IPS-NIHi11 (cell line): ENCODE data around the gene PTGS2.
A peak's percentile ranks its signal among the peaks of the same experiment; 100 is the strongest.

Experiments used
- DNase-seq: peaks from one replicate; pipeline ENCODE4 v3.0.0; 2012; ENCODE audit warnings: mixed read lengths, low spot score

PTGS2 gene

DNA sequence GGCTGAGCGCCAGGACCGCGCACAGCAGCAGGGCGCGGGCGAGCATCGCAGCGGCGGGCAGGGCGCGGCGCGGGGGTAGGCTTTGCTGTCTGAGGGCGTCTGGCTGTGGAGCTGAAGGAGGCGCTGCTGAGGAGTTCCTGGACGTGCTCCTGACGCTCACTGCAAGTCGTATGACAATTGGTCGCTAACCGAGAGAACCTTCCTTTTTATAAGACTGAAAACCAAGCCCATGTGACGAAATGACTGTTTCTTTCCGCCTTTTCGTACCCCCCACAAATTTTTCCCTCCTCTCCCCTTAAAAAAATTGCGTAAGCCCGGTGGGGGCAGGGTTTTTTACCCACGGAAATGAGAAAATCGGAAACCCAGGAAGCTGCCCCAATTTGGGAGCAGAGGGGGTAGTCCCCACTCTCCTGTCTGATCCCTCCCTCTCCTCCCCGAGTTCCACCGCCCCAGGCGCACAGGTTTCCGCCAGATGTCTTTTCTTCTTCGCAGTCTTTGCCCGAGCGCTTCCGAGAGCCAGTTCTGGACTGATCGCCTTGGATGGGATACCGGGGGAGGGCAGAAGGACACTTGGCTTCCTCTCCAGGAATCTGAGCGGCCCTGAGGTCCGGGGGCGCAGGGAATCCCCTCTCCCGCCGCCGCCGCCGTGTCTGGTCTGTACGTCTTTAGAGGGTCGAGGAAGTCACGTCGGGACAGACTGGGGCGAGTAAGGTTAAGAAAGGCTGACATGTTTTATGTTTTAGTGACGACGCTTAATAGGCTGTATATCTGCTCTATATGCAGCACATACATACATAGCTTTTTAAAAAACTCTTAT lies at the start of gene PTGS2:
PTGS2 (minus strand) TSS at position 179 of the 817 bp plus-strand sequence; CDS start at position 46, 133 bp downstream.
- DNase-seq = peak; percentile 85

DNA sequence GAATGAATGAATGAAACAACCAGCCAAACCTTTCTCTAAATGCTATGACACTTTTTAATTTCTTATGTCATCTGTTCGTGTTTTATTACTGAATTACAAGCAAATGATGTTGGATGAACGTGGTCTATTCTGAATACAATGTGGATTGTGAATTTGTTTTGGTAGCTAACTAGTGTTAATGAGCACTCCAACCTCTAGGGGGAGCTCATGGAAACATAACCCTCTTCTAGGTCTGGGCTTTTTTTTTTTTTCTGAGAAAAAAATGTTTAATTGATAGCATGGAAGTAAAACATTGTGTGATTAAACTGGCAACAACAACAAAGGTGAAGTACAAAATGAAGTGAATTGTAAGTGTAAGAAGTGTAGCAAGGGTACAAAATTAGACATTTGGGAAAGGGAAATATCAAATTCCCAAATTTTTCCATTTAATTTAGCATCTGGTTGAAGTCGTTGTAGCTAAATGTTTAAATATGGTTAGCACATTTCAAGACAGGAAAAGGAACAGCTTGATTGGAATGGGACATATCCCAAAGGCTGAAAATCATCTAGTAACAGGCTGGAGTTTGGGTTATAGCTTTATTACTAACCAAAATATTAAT lies 42.6 kb upstream of the PTGS2 start:
- DNase-seq = peak; percentile 72

GRCh38 chr1:186717286-186717685 lies 37.1 kb upstream of the PTGS2 start:
- DNase-seq = no peak

DNA sequence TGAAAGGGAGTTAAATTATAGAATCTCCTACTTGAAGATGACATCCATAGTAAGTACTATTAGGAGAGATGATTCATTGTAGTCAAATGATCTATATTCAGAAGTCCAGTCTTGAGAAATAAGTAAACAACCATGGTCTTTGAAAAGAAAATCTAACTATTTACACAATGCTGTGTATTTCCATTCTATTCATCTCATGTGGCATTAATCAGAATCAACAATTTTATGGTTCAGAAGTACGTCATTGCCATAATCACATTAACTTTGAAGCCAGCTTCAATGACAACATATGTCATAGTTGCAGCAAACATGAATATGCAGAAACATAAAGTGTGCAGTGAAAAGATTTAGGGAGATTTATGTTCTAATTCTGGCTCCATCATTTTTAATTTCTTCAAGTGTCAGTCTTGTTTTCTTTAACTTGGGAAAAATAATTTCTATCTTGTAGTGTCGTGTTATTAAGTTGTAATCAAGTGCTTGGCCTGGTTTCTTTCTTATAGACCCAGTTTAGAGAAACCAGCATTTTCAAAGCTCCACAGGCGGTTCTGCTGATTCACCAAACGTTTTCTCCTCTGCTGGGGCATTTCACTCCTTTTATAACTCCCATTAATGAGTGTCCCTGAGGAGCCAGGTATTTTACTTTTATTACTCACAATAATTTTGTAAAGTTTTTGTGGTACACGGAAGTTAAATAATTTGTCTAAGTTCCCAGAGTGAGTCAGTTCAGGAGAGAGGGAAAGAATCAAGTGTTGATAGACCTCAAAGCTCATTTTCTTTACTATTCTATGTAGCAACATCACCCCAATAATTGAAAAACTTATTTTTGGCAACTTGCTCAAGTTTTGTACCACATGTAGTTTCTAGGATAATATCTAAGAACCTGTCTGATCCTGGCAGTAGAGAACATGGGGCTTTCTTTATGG lies 35.9 kb upstream of the PTGS2 start:
- DNase-seq = no peak

- no peak for DNase-seq
These were observed 30.5 kb upstream of the PTGS2 start for GRCh38 chr1:186710696-186711095.

DNA sequence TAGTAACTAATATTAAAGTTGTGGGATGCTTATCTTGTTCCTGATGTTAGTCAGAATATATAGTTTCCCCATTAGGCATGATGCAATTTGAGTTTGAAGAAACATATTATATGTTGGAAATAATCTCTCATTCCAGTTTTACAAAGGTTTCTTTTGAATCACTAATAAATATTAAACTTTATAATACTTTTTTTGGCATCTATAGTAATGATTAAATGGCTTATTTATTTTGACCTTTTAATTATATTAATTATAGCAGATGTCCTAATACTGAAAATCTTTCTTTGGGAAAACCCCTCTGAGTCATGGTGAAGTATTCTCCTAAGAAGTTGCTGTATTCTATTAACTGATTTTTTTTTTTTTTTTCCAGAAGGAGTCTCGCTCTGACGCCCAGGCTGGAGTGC lies 28.5 kb upstream of the PTGS2 start:
- DNase-seq = no peak

GRCh38 chr1:186703209-186703766 lies 23.1 kb upstream of the PTGS2 start:
- no peak for DNase-seq

- no peak for DNase-seq
These were observed 20.5 kb upstream of the PTGS2 start for GRCh38 chr1:186700722-186701121.

- DNase-seq = no peak
These were observed 19.3 kb upstream of the PTGS2 start for GRCh38 chr1:186699519-186699918.

DNA sequence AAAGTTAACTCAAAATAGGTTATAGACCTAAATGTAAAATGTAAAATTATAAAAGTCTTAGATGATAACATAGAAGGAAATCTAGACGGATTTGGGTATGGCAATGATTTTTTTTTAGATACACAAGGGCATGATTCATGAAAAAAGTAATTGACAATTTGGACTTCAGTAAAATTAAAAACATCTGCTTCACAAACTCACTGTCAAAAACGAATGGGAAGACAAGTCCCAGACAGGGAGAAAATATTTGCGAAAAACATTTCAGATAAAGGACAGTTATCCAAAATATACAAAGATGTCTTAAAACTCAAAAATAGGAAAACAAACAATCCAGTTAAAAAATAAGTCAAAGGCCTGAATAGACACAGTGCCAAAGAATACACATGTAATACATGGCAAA lies 9.7 kb upstream of the PTGS2 start:
- DNase-seq = no peak

DNA sequence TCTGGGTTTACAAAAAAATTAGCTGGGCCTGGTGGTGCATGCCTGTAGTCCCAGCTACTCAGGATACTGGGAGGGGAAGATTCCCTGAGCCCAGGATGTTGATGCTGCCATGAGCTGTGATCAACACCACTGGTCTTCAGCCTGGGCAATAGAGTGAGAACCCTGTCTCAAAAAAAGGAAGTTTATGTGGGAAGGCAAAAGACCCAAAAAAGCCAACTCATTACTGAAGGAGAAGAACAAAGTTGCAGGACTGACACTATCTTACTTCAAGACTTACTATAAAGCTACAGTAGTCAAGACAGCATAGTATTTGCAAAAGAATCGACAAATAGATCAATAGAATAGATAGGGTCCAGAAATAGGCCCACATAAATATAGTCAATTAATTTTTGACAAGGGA lies 9.2 kb upstream of the PTGS2 start:
- DNase-seq = no peak

GRCh38 chr1:186683652-186684410 lies 3.6 kb upstream of the PTGS2 start:
- no peak for DNase-seq

DNA sequence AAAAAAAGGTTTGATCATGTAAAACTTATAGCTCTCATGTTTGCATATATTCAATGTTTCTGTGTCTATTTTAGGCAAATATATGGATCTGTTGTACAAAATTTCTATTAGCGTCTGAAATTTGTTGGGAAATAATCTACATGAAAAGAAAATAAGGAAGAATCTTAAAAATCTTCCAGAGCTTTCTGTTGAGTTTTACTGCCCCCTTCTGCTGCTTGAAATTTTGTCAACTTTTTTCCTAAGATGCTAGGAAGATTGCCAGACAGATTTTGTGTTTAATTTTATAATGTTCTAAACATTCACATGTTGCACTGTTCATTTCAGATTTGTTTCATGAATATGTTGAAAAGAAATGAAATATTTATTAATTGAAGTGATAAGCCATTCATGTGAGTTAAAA lies 2.5 kb upstream of the PTGS2 start:
- no peak for DNase-seq

DNA sequence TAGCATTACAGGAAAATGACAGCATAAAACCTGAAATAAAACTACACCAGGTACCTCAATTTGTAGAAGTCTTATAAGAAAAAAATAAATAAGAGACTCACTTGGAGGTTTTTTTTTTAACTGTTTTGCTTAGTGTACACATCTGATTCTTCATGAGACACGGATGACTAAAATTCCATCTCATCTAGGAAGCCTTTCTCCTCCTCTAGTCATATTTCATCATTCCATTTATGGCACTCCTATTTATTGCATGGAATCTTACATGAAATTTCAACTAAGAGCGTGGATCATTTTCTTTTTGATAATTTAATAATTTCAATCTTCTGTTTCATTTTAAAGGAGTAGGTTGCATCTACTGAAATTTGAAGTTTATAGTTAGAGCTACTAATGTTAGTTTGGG lies 1.6 kb upstream of the PTGS2 start:
- DNase-seq = no peak

GRCh38 chr1:186681121-186681520 lies 898 bp upstream of the PTGS2 start:
- DNase-seq = peak; percentile 4

DNA sequence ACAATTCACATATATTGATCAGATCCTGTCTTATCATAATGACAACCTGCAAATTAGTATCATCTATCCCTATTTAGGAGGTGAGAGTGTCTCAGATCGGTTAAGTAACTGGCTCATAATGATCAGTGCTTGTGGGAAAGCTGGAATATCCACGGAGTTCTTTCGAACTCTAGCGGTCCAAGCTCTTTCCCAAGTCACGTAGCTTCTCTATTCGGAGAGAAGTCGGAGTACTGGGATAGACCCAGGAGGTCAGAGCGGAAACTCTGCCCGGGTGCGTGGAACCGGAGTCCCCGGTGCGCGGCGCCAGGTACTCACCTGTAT lies 339 bp downstream of the PTGS2 start:
- DNase-seq = no peak

GRCh38 chr1:186678155-186678554 lies 2.1 kb downstream of the PTGS2 start:
- DNase-seq = no peak

DNA sequence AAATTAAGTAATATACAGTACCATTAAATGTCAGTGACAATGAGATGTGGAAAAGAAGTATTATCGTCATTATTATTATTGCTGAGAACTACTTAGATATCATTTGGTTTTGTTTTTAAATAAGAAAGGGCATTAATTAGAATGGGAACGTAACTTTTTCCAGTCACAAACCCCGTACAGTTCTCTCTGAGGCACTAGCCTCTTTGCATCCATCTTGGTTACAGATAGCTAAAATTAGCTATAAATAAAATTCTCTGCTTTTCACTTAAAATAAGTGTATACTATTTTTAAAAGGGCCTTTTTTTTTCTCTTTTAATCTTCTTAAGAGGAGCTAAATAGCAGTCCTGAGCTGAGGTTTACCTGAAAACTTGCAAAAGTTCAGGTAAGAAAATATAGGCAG lies 7.6 kb downstream of the PTGS2 start:
- no peak for DNase-seq

GRCh38 chr1:186672131-186672530 lies 8.1 kb downstream of the PTGS2 start:
- no peak for DNase-seq

DNA sequence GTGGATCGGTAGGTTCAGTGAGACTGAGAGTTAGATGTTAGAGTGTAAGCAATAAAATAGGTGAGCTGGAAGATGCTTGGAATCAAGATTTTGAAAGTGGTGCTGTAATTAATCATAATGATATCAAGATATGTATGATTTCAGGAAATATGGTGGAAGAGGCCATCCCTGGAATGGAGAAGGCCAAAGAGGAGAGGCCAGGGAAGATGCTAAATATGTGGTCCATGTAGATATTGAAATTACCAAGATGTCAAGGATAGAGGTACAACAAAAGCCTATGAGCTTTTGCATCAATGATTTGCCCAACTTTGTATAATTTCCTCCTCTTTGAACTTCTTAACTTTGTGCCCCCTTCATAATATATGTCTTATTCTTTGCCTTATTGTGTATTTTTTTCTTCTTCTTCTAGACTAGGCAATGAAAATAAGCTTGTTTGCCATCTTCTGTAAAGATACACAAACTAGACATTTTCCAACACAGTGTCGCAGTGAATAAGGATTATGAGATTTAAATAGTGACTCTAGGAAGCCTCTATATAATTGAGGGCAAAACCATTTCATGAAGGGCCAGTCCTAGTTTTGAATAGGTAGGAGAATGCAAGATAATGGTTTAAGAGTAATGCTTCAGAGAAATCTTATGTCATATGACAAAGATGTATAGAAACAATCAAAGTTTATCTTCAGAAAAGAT lies 8.9 kb downstream of the PTGS2 start:
- DNase-seq = no peak
